ENCODE data around the gene SSBP3. TPM values are rescaled to one million over a fixed set of nuclear protein-coding genes. Genes with fewer than 3 reads are reported as not detected.

Gene SSBP3
- total RNA-seq, 4 donors from 2014 or later, result 15.4 to 23.0 (median 18.2) TPM

DNA sequence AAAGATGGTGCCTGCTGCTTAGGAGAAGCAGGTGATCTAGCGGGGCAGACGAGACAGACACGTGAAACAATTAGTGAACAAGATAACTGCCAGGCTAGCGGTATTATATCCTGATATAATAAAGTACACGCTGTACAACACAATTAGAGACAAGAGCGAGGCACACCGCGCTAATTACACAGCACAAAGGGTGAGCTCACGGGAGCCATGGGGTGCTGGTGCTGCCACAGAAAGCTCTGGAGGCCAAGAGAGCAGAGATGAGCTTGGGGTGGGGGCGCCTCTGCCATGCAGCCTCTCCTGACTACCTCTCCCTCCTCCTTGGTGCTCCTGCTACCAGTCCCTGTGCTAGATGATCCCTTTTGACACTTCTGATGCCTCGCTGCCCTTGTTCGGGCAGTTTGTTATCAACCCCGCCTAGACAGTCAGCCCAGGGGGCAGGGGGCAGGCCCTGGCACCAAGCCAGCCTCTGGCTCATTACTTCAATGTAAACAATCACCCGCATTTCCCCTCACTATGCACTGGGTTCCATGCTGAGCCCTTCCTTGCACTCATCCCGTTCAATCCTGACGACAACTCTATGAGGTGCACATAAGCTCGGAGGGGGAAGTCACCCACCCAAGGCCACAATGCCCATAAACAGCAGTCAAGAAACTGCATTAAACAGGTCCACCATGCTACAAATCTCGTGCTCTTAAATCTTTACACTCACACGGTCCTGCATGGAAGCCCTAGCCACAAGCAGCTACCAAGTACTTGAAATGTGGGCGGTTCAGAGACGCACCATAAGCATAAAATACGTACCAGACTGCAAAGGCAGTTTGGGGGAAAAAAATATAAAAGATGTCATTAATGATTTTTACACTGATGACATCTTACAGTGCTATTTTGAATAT, 103.0 kb downstream of the SSBP3 start:
- Histone ChIP-seq H3K4me3 (replicated peaks in 1 of 3) (no peak overlapping the region), H3K9me3 (no peaks in the 10 kb centered on the region), H3K27me3 (no peaks in the 10 kb centered on the region), H3K4me1 (peaks cover 14 to 23% of the 10 kb centered on the region in 2 donors), H3K27ac (no peak overlapping the region), H3K36me3 (no peaks in the 10 kb centered on the region)
- WGBS, 2 donors, result 85 to 88% methylated on average over 22 of the region's 22 CpGs
- DNase-seq, result no peak
- intact Hi-C loops (cut with DNase I), result no loop called here
- TF ChIP-seq, protein P1, sequence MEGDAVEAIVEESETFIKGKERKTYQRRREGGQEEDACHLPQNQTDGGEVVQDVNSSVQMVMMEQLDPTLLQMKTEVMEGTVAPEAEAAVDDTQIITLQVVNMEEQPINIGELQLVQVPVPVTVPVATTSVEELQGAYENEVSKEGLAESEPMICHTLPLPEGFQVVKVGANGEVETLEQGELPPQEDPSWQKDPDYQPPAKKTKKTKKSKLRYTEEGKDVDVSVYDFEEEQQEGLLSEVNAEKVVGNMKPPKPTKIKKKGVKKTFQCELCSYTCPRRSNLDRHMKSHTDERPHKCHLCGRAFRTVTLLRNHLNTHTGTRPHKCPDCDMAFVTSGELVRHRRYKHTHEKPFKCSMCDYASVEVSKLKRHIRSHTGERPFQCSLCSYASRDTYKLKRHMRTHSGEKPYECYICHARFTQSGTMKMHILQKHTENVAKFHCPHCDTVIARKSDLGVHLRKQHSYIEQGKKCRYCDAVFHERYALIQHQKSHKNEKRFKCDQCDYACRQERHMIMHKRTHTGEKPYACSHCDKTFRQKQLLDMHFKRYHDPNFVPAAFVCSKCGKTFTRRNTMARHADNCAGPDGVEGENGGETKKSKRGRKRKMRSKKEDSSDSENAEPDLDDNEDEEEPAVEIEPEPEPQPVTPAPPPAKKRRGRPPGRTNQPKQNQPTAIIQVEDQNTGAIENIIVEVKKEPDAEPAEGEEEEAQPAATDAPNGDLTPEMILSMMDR (IDR thresholded peaks at IDR 0.05), result no peak
- TF ChIP-seq POLR2A (IDR thresholded peaks at IDR 0.05), result no peak

DNA sequence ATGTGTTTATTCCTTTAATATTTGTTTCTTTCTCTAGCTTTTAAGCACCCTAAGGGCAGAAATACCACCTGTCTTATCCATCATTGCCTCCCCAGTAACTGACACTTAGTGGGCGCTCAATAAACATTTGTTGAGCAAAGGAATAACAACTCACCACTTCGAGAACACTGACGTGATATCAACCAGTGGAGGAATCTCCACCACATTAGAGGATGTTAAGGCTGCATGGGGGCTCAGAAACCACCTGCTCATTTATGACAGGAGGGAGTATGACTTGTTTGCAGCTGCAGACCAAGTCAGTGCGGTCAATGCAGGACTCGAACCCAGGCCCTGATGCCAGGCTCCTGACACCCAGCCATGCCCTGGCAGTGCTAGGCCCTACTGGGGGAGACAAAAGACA, 103.6 kb downstream of the SSBP3 start:
- Histone ChIP-seq H3K9me3 (no peaks in the 10 kb centered on the region), H3K27me3 (no peaks in the 10 kb centered on the region), H3K4me3 (replicated peaks in 1 of 3) (no peak overlapping the region), H3K36me3 (no peaks in the 10 kb centered on the region), H3K4me1 (peaks cover 18 to 29% of the 10 kb centered on the region in 2 donors), H3K27ac (no peak overlapping the region)
- WGBS, 2 donors, result 95 to 97% methylated on average over 5 of the region's 5 CpGs
- DNase-seq, result no peak
- intact Hi-C loops (cut with DNase I), result no loop called here
- no peak for TF ChIP-seq POLR2A (IDR thresholded peaks at IDR 0.05)
- TF ChIP-seq, protein P1 (IDR thresholded peaks at IDR 0.05), result no peak

DNA sequence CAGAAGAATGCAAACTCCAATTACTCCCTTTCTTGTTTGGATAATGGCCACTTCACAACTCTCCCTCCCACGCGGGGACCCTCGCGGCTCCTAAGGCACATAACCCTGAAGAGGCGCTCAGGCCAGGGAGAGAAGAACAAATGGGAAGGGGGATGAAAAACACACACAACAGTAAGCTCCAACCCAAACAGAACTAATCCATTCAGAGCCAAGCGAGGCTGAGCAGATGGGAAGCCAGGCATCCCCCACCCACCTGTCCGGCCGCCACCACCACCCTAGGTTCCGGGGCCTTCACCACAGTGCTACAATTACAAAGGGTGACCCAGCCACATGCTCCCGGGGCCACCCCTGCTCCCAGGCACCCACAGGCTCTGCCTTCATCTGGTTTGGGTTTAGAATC, 104.7 kb downstream of the SSBP3 start:
- no peak overlapping the region for H3K27ac ChIP-seq

DNA sequence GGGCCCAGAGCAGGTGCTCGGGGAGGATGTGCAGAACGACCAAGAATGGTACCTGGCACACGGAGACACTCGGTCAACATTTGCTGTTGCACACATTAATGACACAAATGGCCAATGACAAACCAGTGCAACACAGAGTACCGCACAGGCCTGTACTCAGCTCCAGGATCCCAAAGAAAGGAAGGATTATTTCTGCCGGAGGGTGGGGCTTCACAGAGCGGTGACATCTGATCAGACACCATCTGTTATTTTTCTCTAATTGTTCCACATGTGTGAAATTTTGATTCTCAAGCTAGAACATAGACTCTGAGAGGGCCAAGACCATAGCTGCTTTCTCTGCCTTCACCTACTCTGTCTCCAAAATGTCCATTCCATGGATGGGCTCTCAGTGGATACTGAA, 105.8 kb downstream of the SSBP3 start:
- Histone ChIP-seq H3K4me3 (replicated peaks in 1 of 3) (no peak overlapping the region), H3K27me3 (no peaks in the 10 kb centered on the region), H3K4me1 (peaks cover 21 to 35% of the 10 kb centered on the region in 2 donors), H3K36me3 (no peaks in the 10 kb centered on the region), H3K27ac (no peak overlapping the region), H3K9me3 (no peaks in the 10 kb centered on the region)
- DNase-seq, result no peak
- TF ChIP-seq, protein P1 (IDR thresholded peaks at IDR 0.05), result no peak
- TF ChIP-seq POLR2A (IDR thresholded peaks at IDR 0.05), result no peak
- intact Hi-C loops (cut with DNase I), result no loop called here
- 92 to 96% methylated on average over 3 to 7 of the region's 7 CpGs for WGBS, 2 donors

More for the DNA sequence above, 104.7 kb downstream of the SSBP3 start:
- WGBS, 2 donors, result 57 to 62% methylated on average over 7 to 10 of the region's 10 CpGs
- Histone ChIP-seq H3K36me3 (no peaks in the 10 kb centered on the region), H3K9me3 (no peaks in the 10 kb centered on the region), H3K4me1 (peaks cover 19 to 35% of the 10 kb centered on the region in 2 donors), H3K4me3 (replicated peaks in 1 of 3) (no peak overlapping the region), H3K27me3 (no peaks in the 10 kb centered on the region)
- intact Hi-C loops (cut with DNase I), result no loop called here
- no peak for TF ChIP-seq POLR2A (IDR thresholded peaks at IDR 0.05)
- TF ChIP-seq, protein P1 (IDR thresholded peaks at IDR 0.05), result no peak
- peak in 1 of 2 donors; percentile 55 for DNase-seq

DNA sequence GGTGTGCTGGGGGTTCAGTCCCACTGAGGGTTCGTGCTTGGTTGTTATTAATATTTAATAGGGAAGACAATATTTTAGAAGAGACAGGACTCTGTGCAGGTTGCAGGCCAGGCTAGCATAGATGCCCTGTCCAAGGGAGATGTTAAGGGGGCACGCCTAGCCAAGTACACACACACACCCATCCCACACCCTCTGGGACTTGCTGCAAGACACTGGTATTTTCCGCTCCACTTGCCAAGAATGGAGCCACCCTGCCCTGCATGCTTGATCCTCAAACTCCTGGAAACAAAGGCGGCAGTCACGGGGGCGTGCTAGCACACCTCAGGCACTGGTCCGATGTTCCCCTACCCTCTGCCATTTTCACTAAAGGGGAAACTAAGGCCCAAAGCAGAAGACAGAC, 107.2 kb downstream of the SSBP3 start:
- Histone ChIP-seq H3K36me3 (no peaks in the 10 kb centered on the region), H3K4me3 (replicated peaks in 1 of 3) (no peak overlapping the region), H3K4me1 (peaks cover 21 to 40% of the 10 kb centered on the region in 2 donors), H3K27me3 (no peaks in the 10 kb centered on the region), H3K27ac (no peak overlapping the region), H3K9me3 (no peaks in the 10 kb centered on the region)
- TF ChIP-seq POLR2A (IDR thresholded peaks at IDR 0.05), result no peak
- TF ChIP-seq, protein P1 (IDR thresholded peaks at IDR 0.05), result no peak
- WGBS, 2 donors, result 55 to 65% methylated on average over 6 to 7 of the region's 7 CpGs
- peak; percentile 62 to 70 for DNase-seq
- intact Hi-C loops (cut with DNase I), result no loop called here

Data from thyroid gland (tissue), 4 donors.